ENCODE results near the gene LCE2D.

- TF ChIP-seq CTCF (IDR thresholded peaks at IDR 0.05), result no peak
- no peak for TF ChIP-seq POLR2A (IDR thresholded peaks at IDR 0.05)
- TF ChIP-seq POLR2AphosphoS5 (IDR thresholded peaks at IDR 0.05), result no peak
Measured at GRCh38 chr1:152622803-152623202, 40.4 kb upstream of the LCE2D start, which contains the start of gene LCE3A.
